ENCODE measurements around the gene ANKRD1.

The ANKRD1 gene

GRCh38 chr10:90965720-90966119 lies 44.8 kb upstream of the ANKRD1 start:
- TF ChIP-seq CTCF (IDR thresholded peaks at IDR 0.05; ENCODE audit: control extremely low read depth, extremely low read depth, low read depth, missing control alignments): no peak
- ChIA-PET CTCF (interaction anchor here (1.2 to 2.8 kb wide), 7 partner anchors 9 to 41 kb away, joined by 3 to 10 read pairs (median 7); no protein-coding TSS in a partner anchor), POLR2A (no interaction called here)
- DNase-seq (ENCODE audit: extremely low spot score): no peak

GRCh38 chr10:90964781-90965465 lies 44.0 kb upstream of the ANKRD1 start:
- DNase-seq (ENCODE audit: extremely low spot score): no peak
- CTCF ChIA-PET: interaction anchor here (1.2 to 2.8 kb wide), 5 partner anchors 14 to 53 kb away, joined by 3 to 10 read pairs (median 4); no protein-coding TSS in a partner anchor

GRCh38 chr10:90963331-90963730 lies 42.4 kb upstream of the ANKRD1 start:
- no peak for TF ChIP-seq CTCF (IDR thresholded peaks at IDR 0.05; ENCODE audit: control extremely low read depth, extremely low read depth, low read depth, missing control alignments)
- ChIA-PET POLR2A (no interaction called here), CTCF (interaction anchor here (1.3 kb wide), 1 partner anchor 82 kb away, joined by 3 read pairs; no protein-coding TSS in a partner anchor)
- DNase-seq (ENCODE audit: extremely low spot score): no peak

More at GRCh38 chr10:90964781-90965465, 44.0 kb upstream of the ANKRD1 start:
- TF ChIP-seq CTCF (IDR thresholded peaks at IDR 0.05; ENCODE audit: control extremely low read depth, extremely low read depth, low read depth, missing control alignments): no peak
- POLR2A ChIA-PET: no interaction called here

GRCh38 chr10:90960355-90960814 lies 39.5 kb upstream of the ANKRD1 start:
- DNase-seq (ENCODE audit: extremely low spot score): peak; percentile 24
- ChIA-PET POLR2A (no interaction called here), CTCF (interaction anchor here (1.0 to 1.9 kb wide), 6 partner anchors 9 to 49 kb away, joined by 3 to 8 read pairs (median 4); no protein-coding TSS in a partner anchor)
- no peak for TF ChIP-seq CTCF (IDR thresholded peaks at IDR 0.05; ENCODE audit: control extremely low read depth, extremely low read depth, low read depth, missing control alignments)

GRCh38 chr10:90959826-90960225 lies 38.9 kb upstream of the ANKRD1 start:
- POLR2A ChIA-PET: no interaction called here
- DNase-seq (ENCODE audit: extremely low spot score): no peak
- CTCF ChIA-PET: interaction anchor here (1.0 to 1.9 kb wide), 2 partner anchors 14 to 48 kb away, joined by 3 to 6 read pairs; no protein-coding TSS in a partner anchor
- TF ChIP-seq CTCF (IDR thresholded peaks at IDR 0.05; ENCODE audit: control extremely low read depth, extremely low read depth, low read depth, missing control alignments): no peak

GRCh38 chr10:90958781-90959180 lies 37.9 kb upstream of the ANKRD1 start:
- DNase-seq (ENCODE audit: extremely low spot score): no peak
- CTCF ChIA-PET: interaction anchor here (0.9 to 1.2 kb wide), 5 partner anchors 10 to 91 kb away, joined by 3 to 6 read pairs (median 4); no protein-coding TSS in a partner anchor
- no peak for TF ChIP-seq CTCF (IDR thresholded peaks at IDR 0.05; ENCODE audit: control extremely low read depth, extremely low read depth, low read depth, missing control alignments)
- POLR2A ChIA-PET: no interaction called here
